Measurements from ENCODE around the gene ASCL2.

ASCL2 gene

DNA sequence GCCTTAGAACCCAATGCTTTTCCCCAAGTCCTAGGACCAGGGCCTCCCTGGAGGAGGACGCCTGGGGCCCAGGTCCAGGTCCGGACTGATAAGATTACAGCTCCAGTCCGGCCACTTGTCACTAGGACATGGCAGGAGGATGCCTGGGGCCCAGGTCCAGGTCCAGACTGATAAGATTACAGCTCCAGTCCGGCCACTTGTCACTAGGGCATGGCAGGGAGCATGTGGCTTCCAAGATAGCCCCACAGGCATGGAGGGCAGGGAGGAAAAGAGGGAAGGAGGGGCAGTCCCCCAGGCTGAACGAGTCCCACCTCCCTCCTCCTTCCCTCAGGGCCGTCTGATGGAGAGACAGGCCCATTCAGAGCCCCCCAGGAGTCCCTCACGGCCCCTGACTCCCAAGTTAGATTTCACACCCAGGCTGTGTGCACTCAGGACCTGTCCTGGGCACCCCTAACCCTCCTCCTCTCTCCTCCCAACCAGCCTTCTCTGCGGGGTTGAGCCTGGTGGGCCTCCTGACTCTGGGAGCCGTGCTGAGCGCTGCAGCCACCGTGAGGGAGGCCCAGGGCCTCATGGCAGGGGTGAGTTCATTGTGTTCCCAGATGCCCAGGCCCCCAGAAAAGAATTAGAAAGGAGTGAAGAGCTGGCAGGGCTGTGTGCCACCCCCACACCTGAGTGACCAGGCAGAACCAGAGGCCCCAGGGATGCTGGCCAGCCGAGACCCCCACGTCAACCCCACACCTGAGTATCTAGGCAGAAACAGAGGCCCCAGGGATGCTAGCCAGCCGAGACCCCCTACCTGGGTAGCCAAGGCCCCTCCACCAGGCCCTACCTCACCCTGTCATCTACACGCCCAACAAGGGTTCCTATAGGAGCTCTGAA is 33.5 kb upstream of the ASCL2 start:
- no peaks in the 10 kb centered on the region for H3K36me3 Mint-ChIP-seq (ENCODE audit: low read depth)
- no peak overlapping the region for H3K27ac Mint-ChIP-seq
- no peaks in the 10 kb centered on the region for H3K9me3 Mint-ChIP-seq
- H3K4me1 Mint-ChIP-seq (ENCODE audit: low read depth): peaks cover 27% of the 10 kb centered on the region
- no peak overlapping the region for H3K4me3 Mint-ChIP-seq
- no peaks in the 10 kb centered on the region for H3K27me3 Mint-ChIP-seq (ENCODE audit: low read depth)

DNA sequence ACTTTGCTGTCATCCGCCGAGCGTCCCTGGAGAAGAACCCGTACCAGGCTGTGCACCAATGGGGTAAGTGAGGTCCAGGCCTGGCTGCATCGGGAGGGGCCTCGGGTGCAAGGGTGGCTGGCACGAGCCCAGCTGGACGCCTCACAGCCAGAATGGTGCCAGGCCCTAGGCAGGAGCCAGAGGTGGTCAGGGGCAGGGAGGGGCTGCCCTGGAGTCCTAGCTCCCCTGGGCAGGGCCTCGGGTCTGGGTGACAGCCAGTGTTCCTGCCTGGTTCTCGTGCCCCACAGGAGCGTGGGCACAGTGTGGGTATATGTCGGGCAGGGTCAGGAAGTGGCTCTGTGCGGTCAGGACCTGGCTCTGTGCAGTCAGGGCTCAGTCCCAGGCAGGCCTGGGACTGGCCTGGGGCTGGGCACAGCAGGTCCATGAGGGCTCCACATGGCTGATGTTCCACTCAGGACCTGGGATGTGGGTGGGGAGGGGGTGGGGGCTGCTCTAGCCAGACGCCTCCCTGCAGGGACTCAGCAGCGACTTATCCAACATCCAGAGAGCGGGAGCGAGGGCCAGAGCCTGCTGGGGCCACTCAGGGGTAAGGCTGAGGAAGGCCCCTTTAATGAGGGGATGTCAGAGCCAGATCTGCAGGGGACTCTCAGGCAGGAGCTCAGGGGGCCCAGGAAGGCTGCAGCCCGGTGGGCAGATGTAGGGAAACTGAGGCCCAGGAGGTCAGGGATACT is 32.7 kb upstream of the ASCL2 start:
- Mint-ChIP-seq H3K9me3 (no peaks in the 10 kb centered on the region), H3K27me3 (ENCODE audit: low read depth) (no peaks in the 10 kb centered on the region), H3K27ac (peak overlapping the region; percentile 29), H3K36me3 (ENCODE audit: low read depth) (no peaks in the 10 kb centered on the region), H3K4me1 (ENCODE audit: low read depth) (peaks cover 27% of the 10 kb centered on the region), H3K4me3 (peak overlapping the region; percentile 91)

DNA sequence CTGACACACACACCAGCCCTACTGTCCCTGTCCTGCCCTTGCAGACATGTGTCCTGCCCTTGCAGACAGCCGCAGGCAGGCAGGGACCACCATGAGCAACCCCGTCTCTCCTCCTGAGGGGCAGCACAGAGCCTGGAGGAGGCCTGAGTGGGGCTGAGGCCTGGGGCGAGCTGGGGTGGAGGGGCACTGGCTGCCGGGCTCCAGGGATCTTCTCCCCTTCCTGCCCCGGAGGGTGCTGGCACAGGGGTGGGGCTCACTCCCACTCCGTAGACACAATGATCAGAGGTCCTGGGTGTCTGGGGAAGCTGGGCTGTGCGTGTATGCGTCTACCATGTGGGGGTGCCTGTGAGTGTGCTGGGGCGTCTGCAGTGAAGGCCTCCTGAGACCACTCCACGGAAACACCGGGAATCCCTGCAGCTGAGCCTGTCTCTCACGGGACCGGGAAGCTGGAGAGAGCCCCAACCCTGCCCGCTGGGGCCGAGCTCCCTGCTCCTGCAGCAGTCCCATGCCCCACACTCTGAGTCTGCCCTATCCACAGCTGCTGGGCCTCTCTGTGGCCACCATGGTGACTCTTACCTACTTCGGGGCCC is 32.0 kb upstream of the ASCL2 start:
- Mint-ChIP-seq H3K4me3 (peak overlapping the region; percentile 91), H3K27me3 (ENCODE audit: low read depth) (no peaks in the 10 kb centered on the region), H3K4me1 (ENCODE audit: low read depth) (peaks cover 29% of the 10 kb centered on the region), H3K27ac (peak overlapping the region; percentile 94), H3K36me3 (ENCODE audit: low read depth) (peaks cover under 1% of the 10 kb centered on the region), H3K9me3 (no peaks in the 10 kb centered on the region)

DNA sequence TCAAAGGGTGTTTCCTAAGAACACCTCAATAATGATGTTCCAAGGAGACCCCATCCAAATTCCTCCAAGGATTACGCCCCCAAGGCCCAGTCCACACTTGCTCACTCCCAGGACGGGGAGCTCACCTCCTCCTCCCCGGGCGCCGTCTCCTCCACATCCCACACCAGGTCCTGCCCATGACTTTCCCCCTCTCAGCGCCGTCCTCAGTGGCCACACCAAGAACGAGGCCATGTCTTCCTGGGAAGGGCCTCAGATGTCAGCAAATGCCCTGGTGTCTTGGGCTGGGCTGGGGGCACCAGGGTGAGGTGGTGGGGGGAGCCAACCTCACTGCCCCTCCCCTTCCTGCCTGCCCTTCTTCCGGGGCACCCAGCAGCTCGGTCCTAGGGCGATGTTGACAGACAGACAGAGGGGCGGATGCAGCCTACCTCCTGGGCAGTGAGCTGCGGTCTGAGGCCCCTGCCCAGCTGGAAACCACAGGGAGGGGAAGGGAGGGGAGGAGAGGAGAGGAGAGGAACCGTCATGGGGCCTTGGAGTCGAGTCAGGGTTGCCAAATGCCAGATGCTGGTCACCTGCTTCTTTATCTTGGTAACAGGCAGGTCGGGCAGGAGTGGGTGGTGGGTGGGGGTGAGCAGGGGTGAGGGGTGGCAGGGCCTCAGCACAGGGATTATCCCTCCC is 31.4 kb upstream of the ASCL2 start, which contains the start of the genes C11orf21 and TSPAN32:
C11orf21 (minus strand) TSS at position 288 of the 675 bp plus-strand sequence; CDS start at position 178, 110 bp downstream.
TSPAN32 (plus strand) TSS at position 383 of the 675 bp plus-strand sequence; CDS start at position 520, 137 bp downstream.
- H3K4me3 Mint-ChIP-seq: peak within 1 kb of the TSS; percentile 91
- H3K9me3 Mint-ChIP-seq: no peaks in the 10 kb centered on the region
- H3K27me3 Mint-ChIP-seq (ENCODE audit: low read depth): no peaks in the 10 kb centered on the region

DNA sequence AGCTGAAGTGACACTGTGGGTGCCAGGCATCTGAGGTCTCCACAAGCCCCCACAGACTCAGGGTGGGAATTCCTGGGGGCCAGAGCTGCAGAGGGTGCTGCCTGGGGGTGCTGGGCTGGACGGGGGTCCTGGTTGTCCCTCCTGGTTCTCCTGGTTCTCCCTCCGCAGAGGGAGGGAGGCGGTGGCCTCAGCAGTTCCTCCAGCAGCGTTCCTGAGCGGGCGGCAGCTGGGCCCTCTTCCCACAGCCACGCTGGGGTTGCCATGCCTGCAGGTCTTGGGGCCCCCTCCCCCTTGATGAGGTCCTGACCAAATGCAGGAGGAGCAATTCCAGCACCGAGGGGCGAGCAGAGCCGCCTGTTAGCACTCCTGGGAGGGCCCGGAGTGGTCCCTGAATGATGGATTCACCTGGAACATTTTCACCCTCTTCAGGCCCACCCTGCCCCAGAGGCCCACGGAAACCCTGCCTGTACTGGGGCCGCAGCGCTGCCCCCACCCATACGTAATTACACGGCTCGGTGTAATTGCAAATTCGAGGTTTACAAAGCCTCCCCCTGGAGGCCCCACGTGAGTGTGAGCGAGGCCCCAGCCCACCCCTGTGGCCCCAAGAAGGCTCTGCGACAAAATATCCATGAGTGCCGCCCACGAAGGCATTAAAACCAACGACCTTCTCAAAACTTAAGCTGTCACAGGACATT is 30.7 kb upstream of the ASCL2 start:
- peaks cover 24% of the 10 kb centered on the region for H3K4me1 Mint-ChIP-seq (ENCODE audit: low read depth)
- peak overlapping the region; percentile 91 for H3K4me3 Mint-ChIP-seq
- H3K9me3 Mint-ChIP-seq: no peaks in the 10 kb centered on the region
- peak overlapping the region; percentile 94 for H3K27ac Mint-ChIP-seq
- H3K27me3 Mint-ChIP-seq (ENCODE audit: low read depth): no peaks in the 10 kb centered on the region
- H3K36me3 Mint-ChIP-seq (ENCODE audit: low read depth): peaks cover 3% of the 10 kb centered on the region

More for the DNA sequence above, 31.4 kb upstream of the ASCL2 start, which contains the start of the genes C11orf21 and TSPAN32:
- Mint-ChIP-seq H3K27ac (peak within 1 kb of the TSS; percentile 94), H3K4me1 (ENCODE audit: low read depth) (peaks cover 29% of the 10 kb centered on the region), H3K36me3 (ENCODE audit: low read depth) (peaks cover 3% of the 10 kb centered on the region)

DNA sequence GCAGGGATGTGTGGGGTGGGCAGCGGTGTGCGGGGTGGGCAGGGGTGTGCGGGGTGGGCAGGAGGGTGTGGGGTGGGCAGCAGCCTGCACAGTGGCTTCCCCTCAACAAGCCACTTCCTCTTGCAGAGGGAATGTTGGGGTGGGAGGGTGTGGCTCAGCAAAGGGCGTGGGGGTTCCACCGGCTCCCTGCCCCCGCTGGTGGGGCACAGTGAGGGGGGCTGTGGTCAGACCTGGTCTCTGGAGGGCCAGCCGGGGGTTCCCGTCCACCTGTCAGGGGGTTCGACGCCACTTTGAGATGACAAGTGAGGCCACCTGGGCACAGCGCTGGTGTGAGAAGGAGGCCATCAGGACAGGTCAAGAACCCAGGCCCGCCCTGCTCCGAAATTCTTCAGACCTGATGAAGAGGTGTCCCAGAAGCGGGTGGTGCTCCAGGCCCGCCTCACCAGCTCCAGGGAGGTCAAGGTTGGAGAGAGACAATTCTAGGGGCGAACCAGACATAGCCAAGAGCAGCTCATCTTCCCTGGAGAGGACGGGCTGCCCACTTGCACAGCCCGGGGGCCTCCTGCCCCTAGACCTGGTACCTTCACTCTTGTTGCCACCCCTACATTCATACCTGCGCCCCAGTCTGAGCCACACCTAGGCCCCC is 30.0 kb upstream of the ASCL2 start:
- peak overlapping the region; percentile 67 for H3K27ac Mint-ChIP-seq
- peaks cover 3% of the 10 kb centered on the region for H3K36me3 Mint-ChIP-seq (ENCODE audit: low read depth)
- H3K4me3 Mint-ChIP-seq: peak overlapping the region; percentile 91
- peaks cover 18% of the 10 kb centered on the region for H3K4me1 Mint-ChIP-seq (ENCODE audit: low read depth)
- no peaks in the 10 kb centered on the region for H3K27me3 Mint-ChIP-seq (ENCODE audit: low read depth)
- H3K9me3 Mint-ChIP-seq: no peaks in the 10 kb centered on the region

- H3K4me1 Mint-ChIP-seq (ENCODE audit: low read depth): peaks cover 18% of the 10 kb centered on the region
- peaks cover 3% of the 10 kb centered on the region for H3K36me3 Mint-ChIP-seq (ENCODE audit: low read depth)
- peak overlapping the region; percentile 45 for H3K27ac Mint-ChIP-seq
- H3K9me3 Mint-ChIP-seq: no peaks in the 10 kb centered on the region
- H3K4me3 Mint-ChIP-seq: peak overlapping the region; percentile 52
- H3K27me3 Mint-ChIP-seq (ENCODE audit: low read depth): no peaks in the 10 kb centered on the region
These were observed 29.4 kb upstream of the ASCL2 start for GRCh38 chr11:2299773-2300172.

DNA sequence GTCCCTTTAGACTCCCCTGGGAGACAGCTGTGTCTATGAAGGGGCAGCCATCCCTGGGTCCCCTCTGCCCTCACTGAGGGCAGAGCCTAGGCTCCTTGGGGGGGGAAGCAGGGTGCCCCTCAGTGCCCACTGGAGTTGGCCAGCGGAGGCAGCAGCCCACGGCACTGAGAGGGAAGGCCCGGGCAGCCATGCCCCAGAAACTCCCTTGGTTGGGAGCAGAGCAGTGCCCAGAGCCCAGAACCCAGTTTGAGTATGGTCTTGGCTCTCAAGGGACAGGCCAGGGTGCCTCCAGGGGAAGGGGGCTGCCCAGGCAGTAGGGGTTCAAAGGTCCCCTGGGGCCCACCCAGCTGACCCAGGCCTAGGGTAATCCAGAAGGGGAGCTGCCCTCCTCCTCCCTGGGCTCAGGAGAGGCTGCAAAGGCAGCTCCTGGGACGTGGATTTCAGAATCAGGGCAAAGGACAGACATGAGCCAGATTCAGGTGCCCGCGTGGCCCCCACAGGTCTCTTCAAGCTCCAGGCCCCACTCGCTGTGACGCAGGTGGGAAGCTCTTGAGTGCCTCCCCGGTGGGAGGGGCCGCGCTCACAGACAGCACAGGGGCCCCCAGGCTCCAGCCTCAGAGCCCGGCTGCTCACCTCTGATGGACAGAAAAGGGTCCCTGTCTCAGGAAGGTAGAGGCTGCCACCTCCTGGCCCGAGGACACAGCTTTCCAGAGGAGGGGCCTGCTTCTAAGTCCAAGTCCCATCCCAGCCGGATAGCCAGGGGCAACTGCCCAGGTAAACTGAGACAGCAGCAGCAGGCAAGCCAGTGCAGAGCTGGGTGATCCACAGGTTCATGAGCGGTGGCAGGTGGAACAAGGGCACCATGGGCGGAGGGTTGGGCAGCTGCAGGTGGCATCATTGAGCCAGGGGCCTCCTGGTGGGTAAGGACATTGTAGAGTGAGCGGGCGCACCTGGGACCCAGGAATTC is 28.7 kb upstream of the ASCL2 start:
- Mint-ChIP-seq H3K27ac (peak overlapping the region; percentile 19), H3K27me3 (ENCODE audit: low read depth) (no peaks in the 10 kb centered on the region), H3K4me3 (peak overlapping the region; percentile 52), H3K4me1 (ENCODE audit: low read depth) (peaks cover 18% of the 10 kb centered on the region), H3K36me3 (ENCODE audit: low read depth) (peaks cover 3% of the 10 kb centered on the region), H3K9me3 (no peaks in the 10 kb centered on the region)

DNA sequence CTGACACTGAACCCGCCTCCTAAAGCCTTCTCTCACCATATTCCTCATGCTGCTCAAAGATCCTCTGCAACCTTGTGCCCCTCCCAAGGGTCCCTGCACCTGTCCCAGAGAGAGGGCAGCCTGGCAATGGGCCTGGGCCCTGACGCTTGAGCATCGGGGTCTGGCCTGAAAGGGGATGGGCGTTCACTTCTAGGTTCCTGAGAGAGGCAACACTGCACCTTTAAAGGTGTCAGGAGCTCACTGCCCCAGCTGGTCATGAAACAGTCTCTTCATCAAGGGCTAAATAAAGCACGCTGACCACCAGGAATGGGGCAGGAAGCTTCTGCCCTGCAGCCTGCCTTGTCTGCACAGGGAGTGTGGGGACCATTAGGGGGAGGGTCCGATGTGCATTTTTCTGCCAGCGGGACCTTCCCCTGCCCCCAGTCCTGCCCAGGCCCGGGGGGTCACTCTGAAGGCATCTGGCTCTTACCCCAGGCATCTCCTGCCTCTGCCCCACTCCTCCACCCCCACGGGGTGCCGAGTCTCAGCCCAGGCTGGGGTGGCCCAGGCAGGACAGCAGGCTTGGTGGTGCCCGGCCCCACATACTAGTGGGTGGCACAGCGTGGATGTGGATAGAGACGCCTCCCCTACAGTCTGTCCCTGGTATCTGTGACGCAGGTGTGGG is 27.9 kb upstream of the ASCL2 start:
- no peaks in the 10 kb centered on the region for H3K9me3 Mint-ChIP-seq
- no peak overlapping the region for H3K4me3 Mint-ChIP-seq
- peaks cover 18% of the 10 kb centered on the region for H3K4me1 Mint-ChIP-seq (ENCODE audit: low read depth)
- H3K36me3 Mint-ChIP-seq (ENCODE audit: low read depth): peaks cover 3% of the 10 kb centered on the region
- H3K27ac Mint-ChIP-seq: peak overlapping the region; percentile 67
- peaks cover 5% of the 10 kb centered on the region for H3K27me3 Mint-ChIP-seq (ENCODE audit: low read depth)

DNA sequence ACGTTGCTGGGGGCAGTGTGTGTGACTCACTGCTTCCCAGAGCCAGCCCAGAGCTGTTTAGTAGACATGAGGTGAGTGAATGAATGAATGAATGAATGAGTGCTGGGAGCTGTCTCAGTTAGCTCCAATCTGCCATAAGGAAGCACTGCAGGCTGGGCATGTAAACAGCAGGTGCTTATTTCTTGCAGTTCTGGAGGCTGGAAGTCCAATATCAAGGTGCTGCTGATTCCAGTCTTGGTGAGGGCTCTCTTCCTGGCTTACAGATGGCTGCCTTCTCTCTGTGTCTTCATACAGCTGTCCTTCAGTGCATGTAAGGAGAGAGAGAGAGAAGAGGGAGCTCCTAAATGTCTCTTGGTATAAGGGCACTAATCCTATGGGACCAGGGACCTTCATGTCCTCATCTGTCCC is 27.2 kb upstream of the ASCL2 start:
- peaks cover 18% of the 10 kb centered on the region for H3K4me1 Mint-ChIP-seq (ENCODE audit: low read depth)
- H3K27me3 Mint-ChIP-seq (ENCODE audit: low read depth): peaks cover 6% of the 10 kb centered on the region
- peak overlapping the region; percentile 67 for H3K27ac Mint-ChIP-seq
- H3K36me3 Mint-ChIP-seq (ENCODE audit: low read depth): peaks cover 3% of the 10 kb centered on the region
- no peak overlapping the region for H3K4me3 Mint-ChIP-seq
- no peaks in the 10 kb centered on the region for H3K9me3 Mint-ChIP-seq

DNA sequence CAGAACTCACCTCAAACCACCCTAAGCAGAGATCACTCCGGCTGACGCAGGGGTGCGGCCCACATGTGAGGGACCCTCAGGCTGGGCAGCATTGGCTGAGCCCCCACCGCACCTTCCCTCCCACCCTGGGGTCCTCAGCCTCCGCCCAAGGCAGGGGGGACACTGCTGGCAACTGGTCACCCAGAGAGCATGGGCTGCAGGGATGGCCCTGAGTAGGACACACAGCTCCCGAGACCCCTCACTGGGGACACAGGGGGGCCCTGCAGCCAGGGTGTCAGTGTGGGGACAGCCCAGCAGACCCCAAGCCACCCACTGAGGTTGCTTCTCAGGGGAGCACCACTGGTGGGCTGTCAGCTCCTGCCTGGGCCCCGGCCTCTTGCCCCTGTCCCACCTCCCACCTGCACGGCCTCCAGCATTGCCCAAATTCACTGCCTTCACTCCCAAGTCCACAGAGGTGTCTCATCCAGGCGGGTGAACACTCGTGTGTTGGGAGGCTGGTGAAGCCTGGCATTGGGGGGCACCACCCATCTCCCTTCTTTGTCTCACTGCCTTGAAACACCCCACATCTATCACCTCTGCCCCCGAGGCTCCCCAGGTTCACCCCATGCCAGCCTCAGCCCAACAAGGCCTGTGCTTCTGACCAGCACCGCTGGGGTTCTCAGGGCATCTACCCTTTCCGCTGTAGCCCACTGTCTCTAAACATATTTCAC is 26.7 kb upstream of the ASCL2 start:
- Mint-ChIP-seq H3K36me3 (ENCODE audit: low read depth) (peaks cover 3% of the 10 kb centered on the region), H3K4me1 (ENCODE audit: low read depth) (peaks cover 17% of the 10 kb centered on the region), H3K27ac (no peak overlapping the region), H3K9me3 (no peaks in the 10 kb centered on the region), H3K4me3 (no peak overlapping the region), H3K27me3 (ENCODE audit: low read depth) (peaks cover 9% of the 10 kb centered on the region)

Data from T-helper 1 cell treated with Interleukin-12 subunit alpha and Interleukin-12 subunit beta and Interleukin-4 antibody, amounts not matched to agents 30 μg/mL and 1 μg/mL, for 36 hours (primary cell).